Forelimb muscle (tissue), 1 donor: ENCODE measurements around the gene SH2D3C. TPM values are rescaled to one million over a fixed set of nuclear protein-coding genes. Genes with fewer than 3 reads are reported as not detected.

ENCODE experiments used
- DNase-seq: peaks from one replicate; pipeline ENCODE4 v3.0.0-alpha.2; 2013; ENCODE audit warnings: low read depth
- polyA plus RNA-seq: library from polyadenylated mRNA; unstranded; fragments of 120-200 nt; gene quantifications from one replicate; pipeline ENCODE4 v1.2.1, GENCODE V29; 2013; ENCODE audit not compliant: insufficient read length

The SH2D3C gene
- polyA plus RNA-seq, 1 donor = 16.5 TPM

- DNase-seq = no peak
Observed at GRCh38 chr9:127703289-127703946, 75.0 kb downstream of the SH2D3C start.

- no peak for DNase-seq
Observed at GRCh38 chr9:127700594-127701255, 77.7 kb downstream of the SH2D3C start.

- DNase-seq = no peak
Observed at GRCh38 chr9:127700140-127700539, 78.3 kb downstream of the SH2D3C start.

GRCh38 chr9:127698985-127699670 lies 79.3 kb downstream of the SH2D3C start:
- DNase-seq = peak; percentile 94

GRCh38 chr9:127698386-127698785 lies 80.1 kb downstream of the SH2D3C start:
- no peak for DNase-seq

- no peak for DNase-seq
Observed at GRCh38 chr9:127697575-127697974, 80.9 kb downstream of the SH2D3C start.

GRCh38 chr9:127694890-127695720 lies 83.4 kb downstream of the SH2D3C start:
- no peak for DNase-seq

GRCh38 chr9:127693697-127694096 lies 84.8 kb downstream of the SH2D3C start:
- no peak for DNase-seq

- no peak for DNase-seq
Observed at GRCh38 chr9:127693143-127693542, 85.3 kb downstream of the SH2D3C start.

GRCh38 chr9:127692071-127692470 lies 86.4 kb downstream of the SH2D3C start:
- no peak for DNase-seq

- no peak for DNase-seq
Observed at GRCh38 chr9:127690735-127691134, 87.7 kb downstream of the SH2D3C start.

GRCh38 chr9:127689329-127690000 lies 89.0 kb downstream of the SH2D3C start:
- no peak for DNase-seq

Other genes with a start within 250 kb of the SH2D3C start
- 13.7 TPM for gene STXBP1, start 166.4 kb downstream of the SH2D3C start, polyA plus RNA-seq
- 1.4 TPM for gene CFAP157, start 71.7 kb downstream of the SH2D3C start, polyA plus RNA-seq
- gene PTRH1, start 63.0 kb downstream of the SH2D3C start, polyA plus RNA-seq = 6.4 TPM
- 0.03 TPM for gene TTC16, start 62.6 kb downstream of the SH2D3C start, polyA plus RNA-seq
- 8.1 TPM for gene TOR2A, start 43.4 kb downstream of the SH2D3C start, polyA plus RNA-seq
- gene CDK9, start 7.4 kb upstream of the SH2D3C start, polyA plus RNA-seq = 48.2 TPM
- gene FPGS, start 24.2 kb upstream of the SH2D3C start, polyA plus RNA-seq = 39.5 TPM
- 43.4 TPM for gene ENG, start 76.0 kb upstream of the SH2D3C start, polyA plus RNA-seq
- gene AK1, start 99.0 kb upstream of the SH2D3C start, polyA plus RNA-seq = 1,272 TPM
- gene ST6GALNAC6, start 120.9 kb upstream of the SH2D3C start, polyA plus RNA-seq = 53.3 TPM
- 48.9 TPM for gene ST6GALNAC4, start 138.4 kb upstream of the SH2D3C start, polyA plus RNA-seq
- gene PIP5KL1, start 152.1 kb upstream of the SH2D3C start, polyA plus RNA-seq = 5.3 TPM
- 19.8 TPM for gene DPM2, start 159.2 kb upstream of the SH2D3C start, polyA plus RNA-seq
- 19.2 TPM for gene EEIG1, start 202.3 kb upstream of the SH2D3C start, polyA plus RNA-seq